ENCODE results near the gene SYT10.
"Not testable (repeated sequence)": the region's sequence is repeated elsewhere in the genome, so short reads cannot be mapped to it uniquely, and the experiment has no call there.

The SYT10 gene

DNA sequence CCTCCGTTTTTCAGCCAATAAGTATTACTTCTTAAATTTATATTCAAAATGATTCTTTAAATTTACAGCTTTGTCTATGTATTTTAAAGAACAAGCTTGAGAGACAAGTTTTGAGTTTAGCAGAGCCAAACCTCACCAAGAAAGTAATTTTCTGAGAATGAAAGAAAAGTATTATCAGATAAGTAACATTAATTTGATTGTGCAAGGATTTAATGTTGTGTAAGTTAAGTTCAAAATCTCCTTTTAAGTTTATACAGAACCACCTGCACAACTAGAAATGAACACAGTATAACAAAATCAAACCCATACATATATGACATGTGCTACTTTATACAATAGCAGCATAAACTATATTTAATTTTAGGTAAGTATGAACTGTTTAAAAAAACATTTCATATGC is 63.5 kb downstream of the SYT10 start:
- TF ChIP-seq, protein P1, sequence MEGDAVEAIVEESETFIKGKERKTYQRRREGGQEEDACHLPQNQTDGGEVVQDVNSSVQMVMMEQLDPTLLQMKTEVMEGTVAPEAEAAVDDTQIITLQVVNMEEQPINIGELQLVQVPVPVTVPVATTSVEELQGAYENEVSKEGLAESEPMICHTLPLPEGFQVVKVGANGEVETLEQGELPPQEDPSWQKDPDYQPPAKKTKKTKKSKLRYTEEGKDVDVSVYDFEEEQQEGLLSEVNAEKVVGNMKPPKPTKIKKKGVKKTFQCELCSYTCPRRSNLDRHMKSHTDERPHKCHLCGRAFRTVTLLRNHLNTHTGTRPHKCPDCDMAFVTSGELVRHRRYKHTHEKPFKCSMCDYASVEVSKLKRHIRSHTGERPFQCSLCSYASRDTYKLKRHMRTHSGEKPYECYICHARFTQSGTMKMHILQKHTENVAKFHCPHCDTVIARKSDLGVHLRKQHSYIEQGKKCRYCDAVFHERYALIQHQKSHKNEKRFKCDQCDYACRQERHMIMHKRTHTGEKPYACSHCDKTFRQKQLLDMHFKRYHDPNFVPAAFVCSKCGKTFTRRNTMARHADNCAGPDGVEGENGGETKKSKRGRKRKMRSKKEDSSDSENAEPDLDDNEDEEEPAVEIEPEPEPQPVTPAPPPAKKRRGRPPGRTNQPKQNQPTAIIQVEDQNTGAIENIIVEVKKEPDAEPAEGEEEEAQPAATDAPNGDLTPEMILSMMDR (IDR thresholded peaks at IDR 0.05; ENCODE audit: low read depth, low read length, missing control alignments) = no peak
- no peak for DNase-seq (ENCODE audit: low read depth)
- no peak overlapping the region for H3K4me3 ChIP-seq (ENCODE audit: low read depth, low read length)
- in situ Hi-C loops (cut with HindIII; ENCODE audit: low sequenced_read_pairs) = no loop called here

DNA sequence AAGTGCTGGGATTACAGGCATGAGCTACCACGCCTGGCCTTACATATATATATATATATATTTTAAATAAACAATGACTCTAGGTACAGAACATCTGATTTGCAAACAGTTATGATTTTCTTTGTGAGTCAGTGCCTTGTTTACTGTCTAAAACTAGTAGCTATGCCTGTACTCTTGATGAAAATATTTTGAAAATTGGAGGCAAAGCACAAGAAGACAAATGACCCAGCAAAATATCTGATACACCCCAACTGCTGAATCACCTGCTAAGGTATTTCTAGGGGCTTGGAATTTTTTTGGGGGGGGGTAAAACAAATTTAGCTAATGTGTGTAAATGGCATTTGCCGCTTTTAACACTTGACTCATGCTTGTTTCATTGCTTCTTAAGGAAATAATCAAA is 69.3 kb downstream of the SYT10 start:
- H3K4me3 ChIP-seq (ENCODE audit: low read depth, low read length) = no peak overlapping the region
- TF ChIP-seq, protein P1 (IDR thresholded peaks at IDR 0.05; ENCODE audit: low read depth, low read length, missing control alignments) = no peak
- in situ Hi-C loops (cut with HindIII; ENCODE audit: low sequenced_read_pairs) = no loop called here
- DNase-seq (ENCODE audit: low read depth) = no peak

DNA sequence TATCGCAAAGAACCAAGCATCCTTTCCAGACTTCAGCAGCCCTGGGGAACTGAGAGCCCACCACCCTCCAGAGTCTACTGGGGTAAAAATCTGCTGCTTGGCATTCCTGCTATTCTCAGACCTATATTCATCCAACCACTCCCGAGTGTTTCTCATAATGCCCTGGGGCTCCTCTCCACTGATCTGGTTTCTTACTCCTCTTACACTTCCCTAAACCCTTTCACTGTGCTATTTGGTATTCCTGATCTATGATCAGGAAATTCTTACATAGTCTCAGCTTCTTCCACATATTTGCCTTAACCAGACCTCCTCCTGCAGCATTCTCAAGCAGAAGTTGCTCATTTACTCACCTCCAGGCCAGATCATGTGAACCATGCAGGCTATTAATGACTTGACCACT is 82.4 kb downstream of the SYT10 start:
- no peak overlapping the region for H3K4me3 ChIP-seq (ENCODE audit: low read depth, low read length)
- no peak for DNase-seq (ENCODE audit: low read depth)
- in situ Hi-C loops (cut with HindIII; ENCODE audit: low sequenced_read_pairs) = loop anchor here (5.0 kb wide), 1 partner anchor 35 kb away; no protein-coding TSS in a partner anchor
- TF ChIP-seq, protein P1 (IDR thresholded peaks at IDR 0.05; ENCODE audit: low read depth, low read length, missing control alignments) = no peak

DNA sequence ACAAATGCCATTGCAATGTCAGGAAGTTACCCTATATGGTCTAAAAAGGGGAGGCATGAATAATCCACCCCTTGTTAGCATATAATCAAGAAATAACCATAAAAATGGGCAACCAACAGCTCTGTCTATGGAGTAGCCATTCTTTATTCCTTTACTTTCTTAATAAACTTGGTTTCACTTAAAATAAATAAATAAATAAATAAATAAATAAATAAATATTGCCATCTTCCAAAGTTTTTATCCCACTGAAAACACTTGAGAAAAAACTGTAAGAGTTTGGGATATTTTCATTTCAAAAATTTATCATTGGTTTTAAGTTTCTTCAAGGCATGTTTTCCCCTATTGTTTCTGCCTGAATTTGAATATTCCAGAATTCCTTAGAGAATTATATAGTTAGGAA is 89.8 kb downstream of the SYT10 start:
- H3K4me3 ChIP-seq (ENCODE audit: low read depth, low read length) = no peak overlapping the region
- TF ChIP-seq, protein P1 (IDR thresholded peaks at IDR 0.05; ENCODE audit: low read depth, low read length, missing control alignments) = no peak
- in situ Hi-C loops (cut with HindIII; ENCODE audit: low sequenced_read_pairs) = no loop called here
- DNase-seq (ENCODE audit: low read depth) = no peak

DNA sequence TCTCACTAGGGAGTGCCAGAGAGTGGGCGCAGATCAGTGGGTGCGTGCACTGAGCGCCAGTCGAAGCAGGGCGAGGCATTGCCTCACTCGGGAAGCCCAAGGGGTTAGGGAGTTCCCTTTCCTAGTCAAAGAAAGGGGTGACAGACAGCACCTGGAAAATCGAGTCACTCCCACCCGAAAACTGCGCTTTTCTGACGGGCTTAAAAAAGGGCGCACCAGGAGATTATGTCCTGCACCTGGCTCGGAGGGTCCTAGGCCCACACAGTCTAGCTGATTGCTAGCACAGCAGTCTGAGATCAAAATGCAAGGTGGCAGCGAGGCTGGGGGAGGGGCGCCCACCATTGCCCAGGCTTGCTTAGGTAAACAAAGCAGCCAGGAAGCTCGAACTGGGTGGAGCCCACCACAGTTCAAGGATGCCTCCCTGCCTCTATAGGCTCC is 107.6 kb downstream of the SYT10 start:
- DNase-seq (ENCODE audit: low read depth); in situ Hi-C loops (cut with HindIII; ENCODE audit: low sequenced_read_pairs); H3K4me3 ChIP-seq (ENCODE audit: low read depth, low read length): not testable (repeated sequence)

DNA sequence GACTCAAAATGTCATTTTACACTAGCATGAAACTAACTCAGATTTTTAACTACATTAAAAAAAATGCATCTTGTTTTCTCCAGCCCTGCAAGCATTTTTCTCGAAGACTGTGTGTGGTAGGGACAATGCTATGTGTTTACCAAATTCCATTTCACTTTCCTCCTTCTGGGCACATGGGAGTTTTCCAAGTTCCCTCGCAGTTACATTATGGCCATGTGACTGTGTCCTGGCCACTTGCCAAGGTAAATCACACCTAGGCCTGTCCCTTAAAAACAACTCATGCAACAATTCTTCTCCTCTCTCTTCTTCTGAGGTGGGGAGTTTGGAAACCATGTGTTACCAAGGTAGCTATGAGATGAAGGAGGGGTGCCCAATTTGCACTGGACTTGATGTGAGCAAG is 108.7 kb downstream of the SYT10 start:
- H3K4me3 ChIP-seq (ENCODE audit: low read depth, low read length) = no peak overlapping the region
- in situ Hi-C loops (cut with HindIII; ENCODE audit: low sequenced_read_pairs) = no loop called here
- DNase-seq (ENCODE audit: low read depth) = no peak
- TF ChIP-seq, protein P1 (IDR thresholded peaks at IDR 0.05; ENCODE audit: low read depth, low read length, missing control alignments) = no peak
